Thyroid gland (tissue), 4 donors: Measurements from ENCODE around the gene WDR93.

Source experiments
- CTCF ChIP-seq, 6 experiments: fragments of 200-600 bp in 3 of 6; fragments of 450-650 bp in 3 of 6; sonication (generic) in 3 of 6; IDR thresholded peaks; one replicate each; pipeline ENCODE4 v1.5.1; 2016 to 2019; ENCODE audit warnings: antibody characterized with exemption in 6 of 6, mild to moderate bottlenecking in 2 of 6, inconsistent platforms in 1 of 6, moderate library complexity in 1 of 6
- POLR2A ChIP-seq, 2 donors: fragments of 450-650 bp; IDR thresholded peaks; one replicate each; pipeline ENCODE4 v1.6.1; 2017; ENCODE audit warnings: antibody characterized with exemption in 2 of 2, mild to moderate bottlenecking in 2 of 2, moderate library complexity in 1 of 2

GRCh38 chr15:89674526-89674925 is 16.1 kb upstream of the WDR93 start:
- TF ChIP-seq CTCF (IDR thresholded peaks at IDR 0.05) (no peak), POLR2A (IDR thresholded peaks at IDR 0.05) (no peak)
